ENCODE measurements around the gene MMP12.

DNA sequence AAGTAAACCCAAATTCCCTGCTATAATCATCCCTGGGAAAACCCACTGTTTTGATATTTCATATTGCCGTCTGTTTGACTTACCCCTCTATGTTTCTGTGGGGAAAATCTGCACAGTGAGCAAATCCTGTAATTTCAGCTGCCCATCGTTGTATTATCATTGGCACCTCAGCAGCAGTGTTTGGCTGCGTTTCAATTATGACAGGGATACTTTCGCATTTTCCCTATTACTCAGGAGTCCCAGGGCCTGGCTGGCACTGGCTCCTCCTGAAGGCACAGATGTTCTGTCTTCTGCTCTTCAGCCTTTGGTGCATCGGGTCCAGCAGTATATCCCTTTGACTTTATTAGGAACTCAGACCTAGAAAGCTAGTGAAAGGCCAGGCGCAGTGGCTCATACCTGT, 12.2 kb upstream of the MMP12 start:
- TF ChIP-seq TAF1 (IDR thresholded peaks at IDR 0.05; ENCODE audit: borderline replicate concordance, low read depth, low read length) (no peak), EZH2phosphoT487 (IDR thresholded peaks at IDR 0.05; ENCODE audit: borderline replicate concordance, low read depth) (no peak), GATA2 (CRISPR knock-in tag; IDR thresholded peaks at IDR 0.05) (no peak), ELF1 (IDR thresholded peaks at IDR 0.05) (no peak), SMC3 (IDR thresholded peaks at IDR 0.05; ENCODE audit: low read depth, low read length) (no peak), POLR2AphosphoS5 (IDR thresholded peaks at IDR 0.05; ENCODE audit: low read depth, low read length) (no peak), YY1 (IDR thresholded peaks at IDR 0.05; ENCODE audit: low read depth) (no peak), RFX5 (IDR thresholded peaks at IDR 0.05; ENCODE audit: low read length) (no peak), EP300 (IDR thresholded peaks at IDR 0.05; ENCODE audit: borderline replicate concordance in 1 of 2, low read depth in 1 of 2, low read length in 1 of 2) (no peak), RAD21 (IDR thresholded peaks at IDR 0.05; ENCODE audit: low read length) (no peak), JUND (IDR thresholded peaks at IDR 0.05) (no peak)
- TF ChIP-seq, protein P1, sequence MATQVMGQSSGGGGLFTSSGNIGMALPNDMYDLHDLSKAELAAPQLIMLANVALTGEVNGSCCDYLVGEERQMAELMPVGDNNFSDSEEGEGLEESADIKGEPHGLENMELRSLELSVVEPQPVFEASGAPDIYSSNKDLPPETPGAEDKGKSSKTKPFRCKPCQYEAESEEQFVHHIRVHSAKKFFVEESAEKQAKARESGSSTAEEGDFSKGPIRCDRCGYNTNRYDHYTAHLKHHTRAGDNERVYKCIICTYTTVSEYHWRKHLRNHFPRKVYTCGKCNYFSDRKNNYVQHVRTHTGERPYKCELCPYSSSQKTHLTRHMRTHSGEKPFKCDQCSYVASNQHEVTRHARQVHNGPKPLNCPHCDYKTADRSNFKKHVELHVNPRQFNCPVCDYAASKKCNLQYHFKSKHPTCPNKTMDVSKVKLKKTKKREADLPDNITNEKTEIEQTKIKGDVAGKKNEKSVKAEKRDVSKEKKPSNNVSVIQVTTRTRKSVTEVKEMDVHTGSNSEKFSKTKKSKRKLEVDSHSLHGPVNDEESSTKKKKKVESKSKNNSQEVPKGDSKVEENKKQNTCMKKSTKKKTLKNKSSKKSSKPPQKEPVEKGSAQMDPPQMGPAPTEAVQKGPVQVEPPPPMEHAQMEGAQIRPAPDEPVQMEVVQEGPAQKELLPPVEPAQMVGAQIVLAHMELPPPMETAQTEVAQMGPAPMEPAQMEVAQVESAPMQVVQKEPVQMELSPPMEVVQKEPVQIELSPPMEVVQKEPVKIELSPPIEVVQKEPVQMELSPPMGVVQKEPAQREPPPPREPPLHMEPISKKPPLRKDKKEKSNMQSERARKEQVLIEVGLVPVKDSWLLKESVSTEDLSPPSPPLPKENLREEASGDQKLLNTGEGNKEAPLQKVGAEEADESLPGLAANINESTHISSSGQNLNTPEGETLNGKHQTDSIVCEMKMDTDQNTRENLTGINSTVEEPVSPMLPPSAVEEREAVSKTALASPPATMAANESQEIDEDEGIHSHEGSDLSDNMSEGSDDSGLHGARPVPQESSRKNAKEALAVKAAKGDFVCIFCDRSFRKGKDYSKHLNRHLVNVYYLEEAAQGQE (IDR thresholded peaks at IDR 0.05; ENCODE audit: low read depth, low read length): no peak
- TF ChIP-seq, protein P2, sequence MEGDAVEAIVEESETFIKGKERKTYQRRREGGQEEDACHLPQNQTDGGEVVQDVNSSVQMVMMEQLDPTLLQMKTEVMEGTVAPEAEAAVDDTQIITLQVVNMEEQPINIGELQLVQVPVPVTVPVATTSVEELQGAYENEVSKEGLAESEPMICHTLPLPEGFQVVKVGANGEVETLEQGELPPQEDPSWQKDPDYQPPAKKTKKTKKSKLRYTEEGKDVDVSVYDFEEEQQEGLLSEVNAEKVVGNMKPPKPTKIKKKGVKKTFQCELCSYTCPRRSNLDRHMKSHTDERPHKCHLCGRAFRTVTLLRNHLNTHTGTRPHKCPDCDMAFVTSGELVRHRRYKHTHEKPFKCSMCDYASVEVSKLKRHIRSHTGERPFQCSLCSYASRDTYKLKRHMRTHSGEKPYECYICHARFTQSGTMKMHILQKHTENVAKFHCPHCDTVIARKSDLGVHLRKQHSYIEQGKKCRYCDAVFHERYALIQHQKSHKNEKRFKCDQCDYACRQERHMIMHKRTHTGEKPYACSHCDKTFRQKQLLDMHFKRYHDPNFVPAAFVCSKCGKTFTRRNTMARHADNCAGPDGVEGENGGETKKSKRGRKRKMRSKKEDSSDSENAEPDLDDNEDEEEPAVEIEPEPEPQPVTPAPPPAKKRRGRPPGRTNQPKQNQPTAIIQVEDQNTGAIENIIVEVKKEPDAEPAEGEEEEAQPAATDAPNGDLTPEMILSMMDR (IDR thresholded peaks at IDR 0.05): no peak
- TF ChIP-seq, protein P3, sequence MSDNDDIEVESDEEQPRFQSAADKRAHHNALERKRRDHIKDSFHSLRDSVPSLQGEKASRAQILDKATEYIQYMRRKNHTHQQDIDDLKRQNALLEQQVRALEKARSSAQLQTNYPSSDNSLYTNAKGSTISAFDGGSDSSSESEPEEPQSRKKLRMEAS (IDR thresholded peaks at IDR 0.05; ENCODE audit: low read depth): no peak

Measured in SK-N-SH (cell line).